ENCODE data around the gene NSF.

DNA sequence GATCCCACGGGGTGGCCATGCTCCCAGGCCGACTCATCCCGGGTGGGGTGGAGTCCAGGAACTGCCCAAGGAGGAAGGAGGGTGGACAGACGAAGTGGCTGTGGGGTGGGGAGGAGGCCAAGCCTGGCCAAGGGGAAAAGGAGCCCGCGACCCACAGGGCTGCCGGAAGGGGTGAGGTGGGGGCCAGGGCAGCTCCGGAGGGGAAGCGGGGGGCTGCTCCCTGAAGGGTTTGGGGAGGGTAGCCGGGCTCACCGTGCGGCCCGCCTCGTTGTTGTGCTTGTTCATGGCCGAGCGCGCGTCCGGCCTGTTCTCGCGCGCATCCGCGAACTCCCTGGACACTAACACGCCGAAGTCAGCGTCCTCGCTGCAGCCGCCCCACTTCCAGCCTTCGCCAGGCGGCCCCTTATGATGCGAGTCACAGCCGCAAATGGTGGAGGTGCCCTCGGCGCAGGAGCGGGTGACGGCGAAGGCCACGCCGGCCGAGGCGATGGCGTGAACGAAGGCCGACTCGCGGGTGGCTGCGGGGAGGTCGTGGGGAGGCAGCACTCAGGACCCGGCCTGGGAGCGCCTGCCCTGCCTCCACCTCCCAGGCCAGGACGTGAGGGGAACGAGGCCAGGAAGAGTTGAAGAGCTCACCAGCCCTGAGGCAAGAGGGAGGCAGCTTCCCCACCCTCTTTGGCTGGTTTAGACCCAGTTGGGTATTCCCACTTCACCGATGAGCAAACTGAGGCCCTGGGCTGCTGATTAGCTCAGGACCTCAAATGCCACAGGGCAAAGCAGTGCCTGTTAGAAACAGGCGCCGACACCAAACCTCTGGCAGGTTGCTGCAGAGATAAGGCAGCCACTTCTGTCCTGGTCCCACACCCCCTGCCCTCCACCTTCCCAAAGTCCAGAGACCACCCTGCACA lies 179.3 kb downstream of the NSF start:
- TF ChIP-seq, protein P1, sequence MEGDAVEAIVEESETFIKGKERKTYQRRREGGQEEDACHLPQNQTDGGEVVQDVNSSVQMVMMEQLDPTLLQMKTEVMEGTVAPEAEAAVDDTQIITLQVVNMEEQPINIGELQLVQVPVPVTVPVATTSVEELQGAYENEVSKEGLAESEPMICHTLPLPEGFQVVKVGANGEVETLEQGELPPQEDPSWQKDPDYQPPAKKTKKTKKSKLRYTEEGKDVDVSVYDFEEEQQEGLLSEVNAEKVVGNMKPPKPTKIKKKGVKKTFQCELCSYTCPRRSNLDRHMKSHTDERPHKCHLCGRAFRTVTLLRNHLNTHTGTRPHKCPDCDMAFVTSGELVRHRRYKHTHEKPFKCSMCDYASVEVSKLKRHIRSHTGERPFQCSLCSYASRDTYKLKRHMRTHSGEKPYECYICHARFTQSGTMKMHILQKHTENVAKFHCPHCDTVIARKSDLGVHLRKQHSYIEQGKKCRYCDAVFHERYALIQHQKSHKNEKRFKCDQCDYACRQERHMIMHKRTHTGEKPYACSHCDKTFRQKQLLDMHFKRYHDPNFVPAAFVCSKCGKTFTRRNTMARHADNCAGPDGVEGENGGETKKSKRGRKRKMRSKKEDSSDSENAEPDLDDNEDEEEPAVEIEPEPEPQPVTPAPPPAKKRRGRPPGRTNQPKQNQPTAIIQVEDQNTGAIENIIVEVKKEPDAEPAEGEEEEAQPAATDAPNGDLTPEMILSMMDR (IDR thresholded peaks at IDR 0.05): no peak
- no peak for TF ChIP-seq POLR2A (IDR thresholded peaks at IDR 0.05)
